HUDEP-2 (cell line): ENCODE data around the gene MAP4K2.

ENCODE experiments used
- DNase-seq, 76 experiments: peaks; one replicate each; lab custom pipeline; 2025; ENCODE audit not compliant: unreplicated experiment in 76 of 76; lab: John Stamatoyannopoulos, UW

The MAP4K2 gene

DNA sequence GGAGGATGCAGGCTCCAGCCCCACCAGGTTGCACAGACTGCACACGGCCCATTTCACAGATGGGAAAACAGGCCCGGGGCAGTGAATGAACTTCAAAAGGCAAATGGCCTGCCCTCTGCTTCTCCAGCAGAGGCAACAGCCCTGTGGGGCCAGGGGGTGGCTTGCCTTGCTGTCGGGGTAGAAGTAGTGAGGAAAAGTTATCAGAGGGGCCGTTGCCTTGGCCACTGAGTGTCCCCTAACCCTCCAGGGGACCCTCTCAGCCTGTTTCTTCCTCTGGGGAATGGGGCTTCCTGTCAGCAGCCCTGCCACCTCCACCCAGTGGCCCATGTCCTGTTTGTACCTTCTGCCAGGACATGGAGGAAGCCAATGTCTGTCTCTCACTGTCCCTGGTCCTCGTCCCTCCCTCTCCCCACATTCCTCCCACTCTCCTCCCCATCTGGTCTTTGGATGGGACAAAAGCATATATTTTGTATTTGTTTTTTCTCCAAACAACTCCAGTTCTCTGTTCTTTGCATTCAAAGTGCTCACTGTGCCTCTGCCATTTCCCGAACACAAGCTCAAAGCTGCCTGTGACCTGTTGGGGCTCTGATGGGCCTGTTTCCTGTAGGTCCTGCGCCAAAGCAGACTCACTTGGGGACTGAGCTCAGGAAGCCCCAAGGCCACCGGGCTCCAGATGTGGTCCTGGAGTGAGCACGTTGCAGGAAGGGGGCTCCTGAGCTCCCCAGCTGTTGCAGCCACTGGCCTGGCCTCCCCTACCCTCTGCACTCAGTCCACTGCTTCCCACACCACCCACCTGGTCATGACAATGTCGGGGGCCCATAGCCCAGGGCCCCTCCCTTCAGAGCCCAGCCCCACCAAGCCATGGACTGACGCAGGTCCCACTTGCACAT is 9.5 kb downstream of the MAP4K2 start:
- DNase-seq: no peak

DNA sequence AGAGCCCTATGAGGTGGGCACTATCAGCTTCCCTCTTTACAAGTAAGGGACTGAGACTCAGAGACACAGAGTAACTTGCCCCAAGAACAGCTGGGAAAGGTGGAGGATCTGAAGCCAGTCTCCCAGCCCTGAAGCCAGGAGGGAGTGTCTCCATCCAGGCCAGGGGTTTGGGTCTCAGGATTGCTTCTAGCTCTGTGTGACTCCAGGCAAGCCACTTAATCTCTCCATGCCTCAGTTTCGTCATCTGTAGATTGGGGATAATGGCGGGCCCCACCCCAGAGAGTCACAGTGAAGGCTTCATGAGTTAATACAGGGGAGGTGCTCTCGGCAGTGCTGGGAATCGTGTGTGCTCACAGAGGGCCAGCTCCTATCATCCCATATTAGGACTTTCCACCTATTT is 10.5 kb downstream of the MAP4K2 start:
- DNase-seq: no peak

DNA sequence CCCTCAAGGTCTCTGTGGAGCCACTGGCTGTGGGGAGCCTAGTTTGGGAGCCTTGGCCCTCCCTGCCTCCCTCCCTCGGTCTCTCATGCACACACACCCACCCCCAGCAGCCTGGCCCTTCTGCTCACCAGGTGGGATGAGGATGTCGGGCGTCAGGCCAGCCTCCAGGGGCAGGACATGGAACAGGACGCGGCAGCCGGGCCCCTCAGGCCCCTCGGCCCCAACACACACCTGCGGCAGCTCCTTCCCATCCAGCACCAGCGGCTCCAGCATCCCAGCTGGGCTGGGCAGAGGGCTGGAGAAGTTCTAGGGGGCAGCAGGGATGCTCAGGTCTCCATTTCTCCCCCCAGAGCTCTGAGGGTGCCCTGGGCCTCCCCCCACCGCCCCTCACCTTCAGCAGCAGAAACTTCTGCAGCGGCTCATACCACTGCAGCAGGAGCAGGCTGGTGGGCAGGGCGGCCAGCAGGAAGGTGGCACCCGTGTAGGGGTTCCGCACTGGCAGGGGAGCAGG is 11.2 kb downstream of the MAP4K2 start:
- DNase-seq: no peak

DNA sequence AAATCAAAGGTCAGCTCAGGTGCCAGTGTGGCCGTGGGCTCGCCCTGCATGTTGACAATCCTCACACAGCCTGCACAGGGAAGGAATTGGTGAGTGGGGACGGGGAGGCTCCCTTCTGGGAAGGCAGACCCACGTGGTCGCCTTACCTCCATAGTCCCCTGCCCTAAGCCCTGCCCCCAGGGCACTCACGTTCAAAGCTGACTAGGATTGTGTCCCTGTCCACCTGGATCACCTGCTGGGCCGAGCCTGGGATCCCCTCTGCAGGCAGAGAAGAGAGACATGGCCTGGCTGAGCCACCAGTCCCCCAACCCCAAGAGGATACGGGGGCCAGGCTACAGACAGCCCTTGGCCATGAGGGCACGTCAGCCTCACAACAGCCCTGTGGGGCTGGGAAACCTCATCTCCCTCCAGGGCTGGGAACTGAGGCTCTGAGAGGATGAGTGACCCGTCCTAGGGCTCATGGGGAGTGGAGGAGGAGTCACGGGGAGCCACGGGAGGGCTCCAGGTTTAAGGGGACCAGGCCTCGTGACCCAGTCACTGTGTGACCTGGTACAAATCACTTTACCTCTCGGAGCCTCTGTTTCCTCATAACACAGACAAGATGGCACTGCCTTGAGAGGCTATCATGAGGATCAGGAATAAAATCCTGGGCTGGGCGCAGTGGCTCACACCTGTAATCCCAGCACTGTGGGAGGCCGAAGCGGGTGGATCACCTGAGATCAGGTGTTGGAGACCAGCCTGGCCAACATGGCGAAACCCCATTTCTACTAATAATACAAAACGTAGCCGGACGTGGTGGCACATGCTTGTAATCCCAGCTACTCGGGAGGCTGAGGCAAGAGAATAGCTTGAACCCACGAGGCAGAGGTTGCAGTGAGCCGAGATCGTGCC is 12.6 kb downstream of the MAP4K2 start:
- DNase-seq: no peak

DNA sequence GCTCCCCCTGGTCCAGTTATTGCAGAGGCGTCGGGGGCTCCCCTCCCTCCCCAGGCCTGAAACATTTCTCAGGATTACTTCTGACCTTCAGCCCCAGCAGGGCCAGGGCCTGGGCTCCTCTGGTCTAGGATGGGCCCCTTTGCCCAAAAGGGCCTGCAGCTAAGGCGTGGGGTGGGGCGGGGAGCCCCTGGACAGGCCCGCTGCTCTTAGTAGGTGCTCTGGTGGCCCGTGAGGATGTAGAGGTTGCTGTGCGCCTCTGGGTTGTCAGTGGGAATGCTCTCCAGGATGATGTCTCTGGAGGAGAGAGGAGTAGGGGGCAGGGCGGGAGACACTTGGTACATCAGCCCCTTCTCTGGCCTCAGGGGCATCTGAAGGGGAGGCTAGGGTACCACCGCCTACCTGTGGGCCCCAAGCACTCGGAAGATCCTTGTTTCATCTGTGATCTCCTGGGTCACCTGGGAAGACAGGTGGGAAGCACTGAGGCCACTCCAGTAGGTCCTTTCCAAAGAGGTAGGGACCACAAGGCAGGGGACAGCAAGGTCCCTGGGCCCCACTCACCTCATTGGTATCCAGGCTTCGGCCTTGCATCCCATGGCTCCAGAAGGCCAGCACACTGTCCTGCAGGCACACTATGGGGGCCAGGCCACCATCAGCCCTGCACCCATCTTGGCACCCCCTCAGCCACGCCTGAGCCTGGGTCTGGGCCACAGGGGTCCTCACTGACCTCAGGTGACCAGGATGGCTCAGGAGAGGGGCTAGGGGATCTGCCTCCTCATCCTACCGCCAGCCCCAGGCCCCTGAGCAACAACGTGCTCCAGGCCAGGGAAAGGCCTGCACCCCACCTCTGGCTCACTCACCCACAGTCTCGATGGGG is 13.4 kb downstream of the MAP4K2 start:
- DNase-seq: no peak

DNA sequence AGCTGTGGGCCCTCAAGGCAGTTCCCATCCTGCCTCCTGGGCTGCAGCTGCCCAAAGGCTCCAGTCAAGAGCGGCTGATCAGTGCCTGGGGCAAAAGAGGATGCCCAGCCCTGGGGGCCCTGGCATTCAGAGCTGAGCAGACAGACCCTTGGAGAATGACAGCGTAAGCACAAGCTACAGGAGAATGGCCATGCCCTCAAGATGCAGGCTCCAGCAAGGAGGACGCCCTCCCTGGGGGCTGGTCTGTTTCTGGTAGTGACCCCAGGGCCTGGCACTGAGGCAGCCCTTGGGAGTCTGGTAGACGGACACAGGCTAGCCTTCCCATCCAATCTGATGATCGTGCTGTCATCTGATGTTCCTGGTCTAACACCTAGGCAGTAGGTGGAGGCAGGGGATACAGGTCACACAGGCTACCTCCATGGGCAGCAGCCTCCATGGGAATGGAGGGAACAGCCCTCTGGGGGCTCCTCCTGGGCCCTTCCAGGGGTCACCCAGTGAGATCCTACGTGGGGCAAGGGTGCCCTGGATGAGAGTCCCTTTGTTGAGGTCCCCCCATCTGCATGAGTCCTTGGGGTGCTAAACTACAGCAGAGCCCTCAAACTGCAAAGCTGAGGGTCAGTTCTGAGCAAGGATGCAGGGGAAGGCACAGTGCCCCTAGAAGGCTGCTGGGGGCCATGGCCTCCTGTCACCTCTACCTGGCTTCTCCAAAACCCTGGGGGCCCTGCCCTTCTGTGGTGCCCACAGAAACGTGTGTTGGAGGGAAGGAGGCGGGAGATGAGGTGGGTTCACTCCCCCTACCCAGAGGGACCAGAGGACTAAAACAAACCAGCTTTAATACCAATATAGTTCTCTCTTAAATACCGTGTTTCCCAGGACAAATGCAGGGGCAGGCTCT is 14.4 kb downstream of the MAP4K2 start:
- no peak for DNase-seq

DNA sequence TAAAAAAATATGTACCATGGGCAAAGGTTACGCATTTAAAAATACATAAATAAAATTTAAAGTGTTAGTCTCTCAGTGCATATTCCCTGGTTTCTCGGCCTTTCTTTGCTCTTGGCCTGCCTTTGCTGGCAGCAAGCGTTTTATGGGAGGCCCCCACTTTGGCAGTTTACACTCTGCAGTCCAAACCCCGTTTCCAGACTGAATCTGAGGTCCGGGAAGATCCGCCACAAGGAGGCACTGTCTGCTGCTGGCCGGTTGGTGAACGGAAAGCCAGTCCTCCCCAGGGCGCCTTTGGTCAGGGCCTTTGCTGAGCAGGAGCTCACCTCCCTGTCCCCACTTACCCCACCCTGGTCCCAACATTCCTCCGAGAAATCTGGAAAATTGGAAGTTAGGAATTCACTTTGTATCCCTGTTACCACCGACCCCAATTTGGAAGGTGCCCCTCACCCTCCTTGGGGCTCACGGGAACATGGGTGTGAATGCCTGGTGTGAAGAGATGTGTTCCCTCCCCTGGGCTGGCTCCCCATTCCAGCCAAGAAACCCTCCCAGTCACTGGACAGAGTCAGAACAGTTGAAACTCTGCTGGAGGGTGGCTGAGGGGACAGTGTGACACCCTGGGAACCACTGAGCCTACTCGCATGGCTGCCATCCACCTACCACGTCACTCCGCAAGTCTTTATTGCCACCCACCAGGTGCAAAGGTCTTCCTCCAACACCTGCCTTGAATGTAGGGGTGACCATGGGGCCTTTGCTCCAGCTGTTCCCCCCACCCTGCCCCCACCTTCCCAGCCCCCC is 15.3 kb downstream of the MAP4K2 start:
- DNase-seq: peak in 60 of 76 experiments; percentile 4 to 78 (median 40)

DNA sequence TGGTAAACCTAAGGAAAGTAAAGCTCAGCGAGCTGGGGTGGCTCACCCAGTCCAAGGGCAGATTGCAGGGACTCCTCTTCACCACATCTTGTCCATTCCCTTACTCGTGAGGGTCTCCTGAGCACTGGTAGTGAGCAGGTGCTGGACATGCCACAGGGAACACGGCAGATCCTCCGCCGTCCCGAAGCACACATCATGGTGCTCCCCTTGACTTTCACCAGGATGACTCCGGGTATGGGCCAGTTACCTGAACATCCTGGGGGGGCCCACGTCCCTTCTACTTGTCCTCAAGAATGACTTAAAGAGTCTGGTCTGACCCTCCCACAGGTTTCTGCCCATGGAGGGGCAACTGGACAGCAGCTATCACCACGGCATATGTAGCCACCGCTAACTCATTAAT is 16.7 kb downstream of the MAP4K2 start:
- no peak for DNase-seq

DNA sequence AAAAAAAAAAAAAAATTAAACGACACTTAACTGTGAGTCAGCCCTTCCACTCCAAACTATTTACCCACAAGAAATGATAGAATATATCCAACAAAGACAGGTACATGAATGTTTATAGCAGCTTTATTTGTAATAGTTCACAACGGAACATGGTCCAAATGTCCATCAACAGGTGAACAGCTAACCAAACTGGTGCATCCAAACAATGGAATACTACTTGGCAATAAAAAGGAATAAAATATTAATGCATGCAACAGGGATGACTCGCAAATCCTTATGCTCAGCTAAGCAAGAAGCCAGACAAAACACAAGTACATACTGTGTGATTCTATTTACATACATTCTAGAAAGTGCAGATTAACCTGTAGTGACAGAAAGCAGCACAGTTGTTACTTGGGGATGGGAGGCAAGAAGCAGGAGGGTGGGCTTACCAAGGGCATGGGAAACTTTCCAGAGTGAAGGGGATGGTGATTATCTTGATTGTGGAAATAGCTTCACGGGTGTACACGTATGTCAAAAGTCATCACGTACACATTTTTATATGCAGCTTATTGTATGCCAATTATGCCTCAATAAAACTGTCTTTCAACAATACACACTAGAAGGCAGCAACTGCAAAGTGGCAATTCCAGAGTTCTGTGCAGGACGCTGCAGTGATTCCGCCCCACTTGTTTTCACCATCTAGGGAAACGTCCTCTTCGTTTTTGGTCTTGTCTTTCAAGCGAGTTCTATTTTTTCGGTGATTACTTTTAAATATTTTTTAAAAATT is 18.0 kb downstream of the MAP4K2 start:
- no peak for DNase-seq

DNA sequence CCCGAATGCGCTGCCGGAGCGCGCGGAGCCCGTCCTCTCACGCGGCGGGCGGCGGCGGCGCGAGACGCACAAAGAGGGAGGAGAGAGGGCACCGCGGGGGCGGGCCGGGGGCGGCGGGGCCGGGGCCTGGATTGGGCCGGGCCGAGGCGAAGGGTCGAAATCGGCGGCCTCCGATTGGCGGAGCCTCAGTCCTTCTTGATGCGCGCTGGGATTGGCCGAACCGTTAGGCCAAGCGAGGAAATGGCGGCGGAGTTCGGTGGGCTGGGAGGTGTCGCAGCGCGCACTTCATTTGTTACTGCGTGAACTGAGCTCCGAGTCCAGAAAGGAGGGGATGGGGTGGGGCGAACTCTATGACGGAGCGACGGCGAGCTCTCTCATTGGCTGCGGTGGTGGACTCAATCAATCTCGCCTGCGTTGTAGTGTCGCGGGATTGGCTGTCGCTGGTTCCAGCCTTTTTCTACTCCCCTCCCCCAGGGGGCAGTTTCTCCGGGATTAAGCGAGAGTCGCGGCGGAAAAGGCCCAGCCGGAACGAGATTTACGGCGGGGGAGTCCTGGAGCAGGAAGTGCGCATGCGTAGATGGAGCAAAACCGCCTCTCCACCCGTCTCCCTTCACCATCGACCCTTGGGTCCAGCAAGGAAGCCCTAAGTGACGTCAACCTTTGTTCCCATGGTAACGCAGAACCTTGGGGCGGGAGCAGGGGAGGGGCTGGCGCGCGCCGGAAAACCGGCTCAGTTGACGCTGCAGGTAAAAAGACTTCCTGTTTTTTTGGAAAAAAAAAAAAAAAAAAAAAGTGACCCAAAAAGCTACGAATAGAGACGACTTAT is 24.3 kb downstream of the MAP4K2 start, which contains the start of gene SF1:
TSS of gene SF1 (minus strand) at position 70 of the 826 bp plus-strand sequence. CDS start 150 bp downstream, outside the sequence.
- peak in 75 of 76 experiments; percentile 95 to 100 (median 99) for DNase-seq

DNA sequence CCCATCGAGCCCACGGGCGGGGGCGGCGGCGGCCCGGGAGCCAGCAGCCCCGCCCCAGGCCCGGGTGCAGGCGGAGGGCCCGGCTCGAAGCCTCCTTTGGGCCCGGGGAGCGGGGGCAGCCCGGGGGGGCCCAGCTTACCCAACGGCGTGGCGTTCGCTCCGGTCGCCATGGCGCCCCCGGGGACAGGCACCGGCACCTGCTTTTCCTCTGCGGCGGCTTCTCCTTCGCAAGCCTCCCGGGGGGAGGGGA is 24.9 kb downstream of the MAP4K2 start:
- DNase-seq: no peak

DNA sequence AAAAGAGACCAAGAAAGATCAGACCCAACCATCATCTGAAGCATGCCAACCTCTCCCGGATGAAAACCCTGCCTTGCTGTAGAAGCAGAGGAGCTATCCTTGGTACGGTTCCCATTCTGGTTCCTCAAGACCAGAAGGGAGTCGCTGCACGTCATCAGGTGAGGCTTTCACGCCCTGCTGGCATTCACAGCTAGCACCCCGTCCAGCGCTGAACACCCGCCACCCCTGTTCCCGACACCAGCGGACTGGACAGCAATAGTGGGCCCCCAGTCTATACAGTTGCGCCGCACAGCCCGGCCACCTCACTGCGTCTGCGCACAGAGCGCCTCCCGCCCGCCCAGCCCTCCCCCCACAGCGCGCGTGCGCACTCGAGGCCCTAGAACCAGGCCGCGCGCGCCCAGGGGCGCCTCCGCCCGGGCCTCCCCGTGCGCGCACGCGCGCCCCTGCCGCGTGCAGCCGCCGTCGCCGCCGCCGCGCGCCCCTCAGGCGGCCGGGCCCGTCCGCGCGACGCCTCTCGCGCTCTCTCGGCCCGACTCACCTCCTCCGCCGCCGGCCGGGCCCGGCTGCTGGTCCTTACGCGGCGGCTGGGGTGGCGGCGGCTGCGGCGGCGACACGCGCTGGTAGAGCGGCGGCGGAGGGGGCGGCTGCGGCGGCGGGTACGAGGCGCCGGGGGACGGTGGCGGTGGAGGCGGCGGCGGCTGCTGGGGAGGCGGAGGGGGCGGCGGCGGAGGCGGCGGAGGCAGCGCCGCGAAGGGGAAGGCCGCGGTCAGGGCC is 25.4 kb downstream of the MAP4K2 start:
- peak in 67 of 76 experiments; percentile 12 to 79 (median 64) for DNase-seq

DNA sequence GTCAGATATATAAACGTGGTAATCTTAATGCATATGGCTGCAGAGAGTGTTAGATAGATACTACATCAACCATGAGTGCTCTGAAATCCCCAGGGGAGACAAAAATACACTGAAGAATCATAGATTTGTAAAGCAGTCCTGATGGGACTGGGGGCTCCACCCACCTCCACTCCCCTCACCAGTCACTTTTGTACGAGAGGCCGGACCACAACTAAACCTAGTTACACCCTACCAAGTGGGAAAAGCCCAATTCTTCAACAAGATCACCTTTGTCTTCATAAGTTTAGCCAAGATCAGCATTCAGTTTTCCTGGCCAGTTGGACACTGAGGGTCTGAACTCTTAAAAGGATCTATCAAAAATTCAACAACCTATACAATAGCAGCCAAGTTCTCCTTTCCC is 26.1 kb downstream of the MAP4K2 start:
- no peak for DNase-seq

DNA sequence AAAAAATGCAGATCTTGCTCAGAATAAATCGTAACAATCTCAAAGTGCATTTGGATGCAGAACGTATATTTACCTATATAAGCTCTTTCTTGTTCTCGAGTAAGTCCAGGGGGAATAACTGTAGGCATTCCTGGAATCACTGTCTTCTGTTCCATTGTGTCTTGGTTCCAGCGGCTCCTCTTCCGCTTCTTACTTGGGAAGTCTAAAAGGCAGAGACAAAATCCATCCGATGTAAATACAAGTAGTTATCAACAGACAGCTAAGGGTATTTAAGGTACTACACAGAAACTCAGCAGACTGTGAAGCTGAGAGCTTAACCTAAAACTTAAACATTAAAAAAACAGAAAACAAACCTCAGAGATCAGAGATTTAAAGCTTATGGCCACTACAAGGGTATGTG is 26.6 kb downstream of the MAP4K2 start:
- no peak for DNase-seq

DNA sequence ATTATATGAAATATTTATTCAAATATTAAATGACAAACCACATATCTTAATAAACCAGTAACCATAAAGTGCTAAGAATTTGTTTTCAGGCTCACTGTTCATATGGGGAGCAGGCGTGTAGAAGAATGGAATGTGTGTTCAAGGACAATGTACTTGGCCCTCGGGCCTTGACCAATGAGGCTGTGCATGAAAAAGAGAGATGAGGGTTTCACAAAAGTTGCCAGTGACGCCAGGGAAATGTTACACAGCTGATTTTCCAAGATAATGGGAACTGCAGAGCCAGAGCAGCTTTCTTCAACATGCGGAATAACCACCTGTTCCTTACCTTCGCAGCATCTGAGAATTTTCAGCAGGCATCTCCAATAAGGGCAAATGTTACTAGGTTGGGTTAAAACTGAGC is 28.9 kb downstream of the MAP4K2 start:
- DNase-seq: no peak

DNA sequence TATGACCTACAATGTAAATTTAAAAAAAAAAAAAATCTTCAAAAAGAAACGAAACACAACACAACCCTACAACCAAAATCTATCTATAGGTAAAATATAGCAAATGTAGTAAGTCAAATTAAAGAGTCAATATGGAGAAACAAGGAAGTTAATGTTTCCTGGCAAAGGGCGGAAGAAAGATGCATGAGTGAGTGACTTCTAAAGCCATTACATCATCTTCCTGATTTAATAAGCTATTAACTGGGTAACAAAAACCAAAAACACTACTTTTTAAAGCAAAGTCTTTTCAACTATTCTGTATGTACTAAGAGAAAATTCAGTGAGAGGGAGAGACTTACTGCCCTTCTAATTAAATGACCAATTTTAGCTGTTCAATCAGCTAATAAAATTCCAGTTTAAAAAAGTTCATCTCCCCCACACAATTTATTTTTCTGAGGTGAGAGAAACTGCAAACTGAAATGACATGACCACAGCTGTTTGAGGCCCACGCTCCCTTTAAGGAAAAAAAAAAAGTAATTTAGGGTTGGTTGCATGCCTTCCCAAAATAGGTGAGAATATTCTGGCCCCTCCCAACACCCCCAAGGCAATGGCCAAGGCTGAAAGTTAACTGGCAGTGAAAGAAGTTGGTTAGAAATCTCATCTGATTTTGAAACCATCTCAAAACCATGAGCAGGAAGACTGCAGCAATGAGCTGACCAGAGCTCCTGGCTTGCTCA is 30.6 kb downstream of the MAP4K2 start:
- DNase-seq: no peak
